Measurements from ENCODE around the gene ATG9B. TPM values are rescaled to one million over a fixed set of nuclear protein-coding genes. Genes with fewer than 3 reads are reported as not detected.
A peak's percentile ranks its signal among the peaks of the same experiment; 100 is the strongest.
"Not testable (repeated sequence)": the region's sequence is repeated elsewhere in the genome, so short reads cannot be mapped to it uniquely, and the experiment has no call there.

Gene ATG9B
- polyA plus RNA-seq, 3 donors = 1.5 to 3.1 (median 2.6) TPM

DNA sequence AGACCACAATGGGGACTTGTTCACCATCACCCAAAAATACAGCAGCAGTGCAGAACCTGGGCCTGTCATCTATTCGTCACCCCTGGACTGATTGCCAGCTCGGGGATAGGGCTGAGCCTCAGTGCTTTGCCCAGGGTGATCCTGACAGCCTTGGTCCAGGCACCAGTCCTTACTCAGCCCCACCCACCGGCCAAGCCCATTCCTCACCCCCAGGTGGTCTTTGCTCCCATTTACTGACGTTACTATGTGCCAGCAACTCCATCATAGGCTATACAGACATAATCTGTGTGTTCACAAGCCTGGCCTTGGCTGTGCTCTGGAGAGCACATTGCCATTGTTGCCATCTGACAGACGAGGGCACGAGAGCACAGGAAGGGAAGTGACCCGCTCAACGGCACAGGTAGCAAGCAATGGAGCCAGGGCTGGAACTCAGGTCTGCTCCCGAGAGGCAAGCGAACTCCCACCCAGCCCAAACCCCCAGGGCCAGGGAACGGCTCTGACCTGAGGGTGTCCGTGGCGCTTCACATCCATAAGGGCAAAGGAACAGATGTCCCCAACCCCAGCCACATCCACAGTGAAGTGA is 6.8 kb downstream of the ATG9B start:
- no peak for DNase-seq

DNA sequence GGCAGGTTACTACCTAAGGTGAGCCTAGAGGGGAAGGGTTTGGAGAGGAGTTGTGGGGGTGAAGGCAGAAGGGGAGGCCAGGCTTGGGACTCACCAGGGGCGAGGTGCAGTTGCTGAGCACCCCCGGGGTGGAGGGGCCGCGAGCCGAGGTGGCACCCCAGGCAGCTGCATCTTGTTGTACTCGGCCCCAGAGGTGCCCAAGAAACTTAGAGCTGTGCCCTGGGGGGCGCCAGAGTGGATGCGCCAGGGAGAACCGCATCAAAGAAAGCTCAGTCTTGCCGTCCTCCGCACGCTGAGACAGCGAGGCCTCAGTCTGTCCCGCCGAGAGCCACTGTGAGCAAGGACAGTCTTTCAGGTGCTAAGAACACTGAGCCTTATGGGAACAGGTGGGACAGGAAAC is 7.4 kb downstream of the ATG9B start:
- DNase-seq = no peak

- DNase-seq = no peak
Measured at GRCh38 chr7:151016505-151016904, 7.8 kb downstream of the ATG9B start.

DNA sequence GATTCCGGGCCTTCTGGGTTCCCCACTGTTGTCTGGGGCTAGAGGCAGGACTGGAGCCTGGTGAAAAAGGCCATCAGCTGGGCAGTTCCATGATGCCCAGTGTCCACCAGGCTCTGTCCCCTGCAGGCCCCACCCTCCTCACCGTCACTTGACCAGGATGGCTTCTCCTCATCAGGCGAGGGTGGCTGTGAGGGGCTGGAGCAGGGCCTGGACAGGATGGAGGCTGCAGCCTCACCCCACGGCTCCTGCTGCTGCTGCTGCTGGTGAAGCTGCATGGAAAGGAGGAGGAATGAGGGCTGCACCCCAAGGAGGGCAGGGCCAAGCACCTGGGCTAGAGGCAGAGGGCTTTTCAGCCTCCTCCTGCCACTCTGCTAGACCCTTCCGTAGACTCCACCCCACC is 8.3 kb downstream of the ATG9B start:
- no peak for DNase-seq

- DNase-seq = no peak
Measured at GRCh38 chr7:151014950-151015349, 9.3 kb downstream of the ATG9B start.

- DNase-seq = peak; percentile 87
Measured at GRCh38 chr7:151013733-151014497, 10.4 kb downstream of the ATG9B start.

DNA sequence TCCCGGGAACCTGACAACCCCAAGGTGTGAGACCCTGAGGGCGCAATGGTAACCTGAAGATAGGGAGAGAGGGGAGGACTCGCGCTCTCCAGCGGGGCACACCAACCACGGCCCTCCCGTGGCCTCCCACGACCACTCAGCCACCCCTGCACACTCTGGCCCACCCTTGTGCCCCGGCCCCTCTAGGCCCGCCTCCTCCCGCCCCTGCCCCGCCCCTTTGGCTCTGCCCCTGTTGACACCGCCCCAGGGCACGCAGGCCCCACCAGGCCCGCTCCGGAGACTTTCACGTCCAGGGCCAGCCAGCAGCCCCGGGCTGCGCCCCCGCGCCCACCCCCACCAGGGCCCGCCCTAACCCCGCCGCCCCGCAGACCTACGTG is 10.9 kb downstream of the ATG9B start:
- no peak for DNase-seq

DNA sequence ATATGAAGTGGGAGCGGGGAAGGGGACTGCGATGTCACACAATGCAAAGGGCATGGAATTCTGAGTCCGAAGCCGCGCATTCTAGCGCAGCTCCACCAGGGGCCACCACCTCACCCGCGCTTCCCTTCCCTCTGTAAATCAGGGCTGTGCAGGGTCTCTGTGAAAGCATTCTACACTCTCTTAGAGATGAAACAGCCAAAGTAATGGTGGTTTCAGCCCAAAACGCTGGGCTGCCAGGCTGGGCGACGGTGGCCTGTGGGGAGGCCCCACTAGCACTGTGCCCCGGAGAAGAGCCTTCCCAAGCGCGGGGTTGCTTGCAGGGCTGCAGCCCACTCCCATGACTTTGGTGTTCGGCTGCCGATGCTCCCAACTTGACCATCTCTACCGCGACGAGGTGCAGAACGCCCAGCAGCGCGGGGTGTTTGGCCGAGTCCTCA is 11.4 kb downstream of the ATG9B start:
- no peak for DNase-seq

GRCh38 chr7:151012031-151012692 is 12.1 kb downstream of the ATG9B start:
- no peak for DNase-seq

DNA sequence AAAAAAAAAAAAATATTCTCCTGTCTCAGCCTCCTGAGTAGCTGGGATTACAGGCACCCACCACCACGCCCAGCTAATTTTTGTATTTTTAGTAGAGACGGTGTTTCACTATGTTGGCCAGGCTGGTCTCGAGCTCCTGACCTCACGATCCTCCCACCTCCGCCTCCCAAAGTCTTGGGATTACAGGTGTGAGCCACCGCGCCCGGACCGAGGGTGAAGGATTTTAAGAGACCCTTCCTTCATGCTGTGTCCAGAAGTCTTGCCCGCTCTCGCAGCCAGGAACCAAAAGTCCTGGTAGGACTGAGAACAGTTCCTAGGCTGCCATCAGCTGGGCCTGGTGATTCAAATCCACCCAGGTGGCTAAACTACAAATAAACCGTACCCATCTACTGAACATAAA is 12.7 kb downstream of the ATG9B start:
- not testable (repeated sequence) for DNase-seq

DNA sequence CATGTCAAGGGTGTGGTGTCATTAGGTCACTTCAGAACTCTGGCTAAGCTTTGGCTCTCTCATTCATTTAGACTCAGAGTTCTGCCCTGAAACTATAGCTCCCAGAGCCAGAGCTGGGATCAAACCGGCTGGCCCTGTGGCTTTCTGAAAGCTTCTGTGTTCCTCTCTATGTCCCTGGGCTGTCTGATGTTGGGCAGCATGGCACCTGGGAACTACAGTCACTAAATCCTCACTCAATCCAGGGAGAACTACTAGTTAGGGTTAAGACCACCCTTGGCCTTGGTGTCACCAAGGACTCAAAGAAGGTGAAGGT is 13.2 kb downstream of the ATG9B start:
- DNase-seq = no peak

- DNase-seq = no peak
Measured at GRCh38 chr7:151010307-151011096, 13.8 kb downstream of the ATG9B start.

DNA sequence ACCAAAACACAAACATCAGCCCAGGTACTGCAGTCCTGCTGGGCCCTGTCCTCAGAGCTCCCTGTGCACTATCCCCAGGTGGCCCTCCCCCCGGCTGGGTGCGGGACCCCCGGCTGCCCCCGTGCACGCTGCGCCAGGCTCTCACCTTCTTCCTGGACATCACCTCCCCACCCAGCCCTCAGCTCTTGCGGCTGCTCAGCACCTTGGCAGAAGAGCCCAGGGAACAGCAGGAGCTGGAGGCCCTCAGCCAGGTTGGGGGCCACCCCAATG is 14.3 kb downstream of the ATG9B start:
- DNase-seq = no peak

DNA sequence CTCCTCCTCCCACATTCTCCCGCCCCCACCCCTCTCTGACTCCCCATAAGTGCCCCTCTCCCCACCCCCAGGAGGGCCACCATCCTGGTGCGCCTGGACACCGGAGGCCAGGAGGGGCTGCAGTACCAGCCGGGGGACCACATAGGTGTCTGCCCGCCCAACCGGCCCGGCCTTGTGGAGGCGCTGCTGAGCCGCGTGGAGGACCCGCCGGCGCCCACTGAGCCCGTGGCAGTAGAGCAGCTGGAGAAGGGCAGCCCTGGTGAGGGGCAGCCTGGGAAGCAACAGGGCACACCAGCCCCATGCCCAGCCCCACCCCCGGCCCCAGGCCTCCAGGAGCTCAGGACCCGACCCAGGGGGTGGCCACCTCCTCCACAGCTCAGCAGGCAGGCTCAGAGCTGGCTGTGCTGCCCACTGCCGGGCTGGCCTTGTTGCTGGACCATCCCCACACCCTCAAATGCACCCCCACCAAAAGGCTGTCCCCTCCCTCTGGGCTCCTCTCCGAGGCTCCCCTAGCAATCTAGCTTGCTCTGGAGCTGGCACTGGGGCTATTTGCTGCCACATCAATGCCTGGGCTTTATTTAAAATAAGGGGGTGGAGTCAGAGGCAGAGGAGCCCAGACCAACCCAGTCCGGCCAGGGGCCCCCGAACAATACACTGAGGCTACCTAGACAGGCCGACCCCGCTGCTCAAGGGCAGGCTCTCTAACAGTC is 14.8 kb downstream of the ATG9B start:
- DNase-seq = no peak

DNA sequence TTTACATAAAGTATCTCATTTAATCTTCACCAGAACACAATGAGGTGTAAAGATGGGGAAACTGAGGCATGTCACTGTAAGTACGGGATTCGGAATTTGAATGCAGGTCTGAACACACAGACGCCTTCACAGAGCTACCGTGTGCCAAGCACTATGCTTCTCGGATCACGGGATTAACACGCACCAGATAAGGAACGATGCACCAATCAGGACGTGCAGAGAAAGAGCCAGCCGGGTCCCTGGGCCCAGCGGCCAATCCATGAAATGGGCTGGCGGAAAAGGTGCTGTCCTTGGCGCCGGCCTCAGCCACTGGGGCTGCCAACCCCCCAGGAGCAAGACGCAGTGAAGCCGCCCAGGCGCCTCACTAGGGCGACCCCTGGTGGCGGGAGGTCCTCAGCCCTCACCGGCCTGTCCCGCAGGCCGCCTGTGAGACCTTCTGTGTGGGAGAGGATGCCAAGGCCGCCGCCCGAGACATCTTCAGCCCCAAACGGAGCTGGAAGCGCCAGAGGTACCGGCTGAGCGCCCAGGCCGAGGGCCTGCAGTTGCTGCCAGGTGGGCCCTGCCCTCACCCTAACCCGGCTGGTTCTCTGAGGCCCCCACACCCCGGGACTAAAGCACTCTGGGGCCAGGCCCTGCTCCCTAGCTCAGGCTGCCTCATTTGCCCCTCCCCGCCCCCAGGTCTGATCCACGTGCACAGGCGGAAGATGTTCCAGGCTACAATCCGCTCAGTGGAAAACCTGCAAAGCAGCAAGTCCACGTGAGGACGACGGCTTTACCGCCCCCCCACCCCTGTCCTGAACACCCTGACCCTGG is 15.6 kb downstream of the ATG9B start:
- no peak for DNase-seq

DNA sequence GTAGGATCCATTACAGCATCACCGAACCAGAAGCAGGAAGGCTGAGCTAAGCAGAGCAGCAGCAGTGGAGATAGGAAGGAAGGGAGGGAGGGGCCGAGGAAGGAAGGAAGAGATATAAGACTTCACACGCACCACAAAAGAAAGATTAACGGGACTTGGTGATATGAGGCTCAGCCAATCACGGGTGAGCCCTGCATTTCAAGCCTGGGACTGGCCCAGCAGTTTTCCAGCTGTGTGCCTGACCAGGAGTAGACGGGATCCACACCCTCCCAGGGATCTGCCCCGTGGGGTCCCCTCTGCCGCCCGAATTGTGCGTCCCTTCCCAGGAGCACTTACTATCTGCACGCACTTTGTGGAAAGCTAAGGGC is 16.2 kb downstream of the ATG9B start:
- no peak for DNase-seq

- no peak for DNase-seq
Measured at GRCh38 chr7:151007469-151007898, 16.8 kb downstream of the ATG9B start.

- DNase-seq = no peak
Measured at GRCh38 chr7:151006590-151007300, 17.5 kb downstream of the ATG9B start.

GRCh38 chr7:151005566-151005965 is 18.7 kb downstream of the ATG9B start:
- no peak for DNase-seq

GRCh38 chr7:151003572-151003971 is 20.7 kb downstream of the ATG9B start:
- no peak for DNase-seq

- no peak for DNase-seq
Measured at GRCh38 chr7:151001546-151001945, 22.7 kb downstream of the ATG9B start.
